HepG2 (cell line): ENCODE data around the gene DHFR. TPM values are rescaled to one million over a fixed set of nuclear protein-coding genes. Genes with fewer than 3 reads are reported as not detected.

Source experiments
- ATAC-seq: fragments of 200-7000 bp; cut with Tn5 transposase; 3 replicates; pipeline ENCODE4 v1.9.1; 2020; ENCODE audit warnings: mild to moderate bottlenecking, moderate library complexity
- BruUV-seq: library from RNA; stranded (reverse); fragments of 400-500 nt; replicated peaks from 2 replicates; lab custom pipeline; 2021; lab: Mats Ljungman, UMichigan
- CTCF ChIA-PET: fragments of 300-600 bp; formaldehyde crosslinking; extraction: SDS; loops from one replicate; lab custom pipeline; 2021; ENCODE audit warnings: low total read pairs, inconsistent platforms, low intra/inter-chr PET ratio; lab: Yijun Ruan, JAX
- POLR2A ChIA-PET: fragments of 350-600 bp; sonication (Branson Sonifier 250); formaldehyde crosslinking; loops from one replicate; lab custom pipeline; 2020; ENCODE audit warnings: antibody characterized with exemption, inconsistent platforms; lab: Yijun Ruan, JAX
- DNase-seq: peaks from one replicate; pipeline ENCODE4 v3.0.0-alpha.2; 2015; ENCODE audit warnings: low spot score
- FAIRE-seq: peaks from 3 replicates; lab custom pipeline; 2011; peaks lifted over from hg19 to GRCh38; lab: Jason Lieb, UNC
- H2AFZ ChIP-seq: one replicate; pipeline ENCODE4 v1.6.1; 2011; ENCODE audit warnings: low read length, inconsistent platforms
- H3K27ac ChIP-seq: fragments of 300-600 bp; 3 replicates; pipeline ENCODE4 v1.8.0; 2011; ENCODE audit warnings: mixed run types, mild to moderate bottlenecking, mixed read lengths, low read length, inconsistent platforms; ENCODE audit not compliant: insufficient read depth; ENCODE audit errors: extremely low read length
- H3K27me3 ChIP-seq, 2 experiments: fragments of 200-600 bp in 1 of 2; 2 replicates in 1 of 2; 3 replicates in 1 of 2; pipeline versions ENCODE4 v1.6.0 to v1.8.0; 2011; ENCODE audit warnings: low read length in 2 of 2, mild to moderate bottlenecking in 2 of 2, moderate library complexity in 2 of 2, inconsistent platforms in 1 of 2; ENCODE audit not compliant: insufficient read depth in 2 of 2, control insufficient read depth in 1 of 2
- H3K36me3 ChIP-seq, 2 experiments: fragments of 200-600 bp in 1 of 2; replicated peaks in 1 of 2; 2 replicates in 1 of 2; 3 replicates in 1 of 2; pipeline versions ENCODE4 v1.5.1 to v1.8.0; 2011; ENCODE audit warnings: low read length in 2 of 2, inconsistent platforms in 1 of 2; ENCODE audit not compliant: insufficient read depth in 2 of 2, control insufficient read depth in 1 of 2
- H3K4me1 ChIP-seq: 2 replicates; pipeline ENCODE4 v1.5.1; 2012; ENCODE audit warnings: low read length, inconsistent platforms; ENCODE audit not compliant: insufficient read depth
- H3K4me2 ChIP-seq: 2 replicates; pipeline ENCODE4 v1.6.0; 2011; ENCODE audit warnings: low read depth, low read length, inconsistent platforms
- H3K4me3 ChIP-seq, 3 experiments: fragments of 200-600 bp in 1 of 3; sonication (generic), shearing (Covaris generic) in 1 of 3; replicated peaks in 1 of 3; 2 replicates each; pipeline ENCODE4 v1.5.1; 2011 to 2016; ENCODE audit warnings: low read length in 3 of 3, inconsistent platforms in 2 of 3, low read depth in 2 of 3, mild to moderate bottlenecking in 2 of 3, control low read depth in 1 of 3, mixed read lengths in 1 of 3; ENCODE audit not compliant: insufficient read depth in 1 of 3
- H3K79me2 ChIP-seq: one replicate; pipeline ENCODE4 v1.6.1; 2011; ENCODE audit warnings: low read length, inconsistent platforms; ENCODE audit not compliant: insufficient read depth
- H3K9ac ChIP-seq: 2 replicates; pipeline ENCODE4 v1.6.0; 2011; ENCODE audit warnings: mild to moderate bottlenecking, low read depth, low read length, inconsistent platforms; ENCODE audit not compliant: insufficient read depth
- H3K9me3 ChIP-seq: 2 replicates; pipeline ENCODE4 v1.5.1; 2012; ENCODE audit warnings: mild to moderate bottlenecking, low read length
- H4K20me1 ChIP-seq: 2 replicates; pipeline ENCODE4 v1.6.0; 2011; ENCODE audit warnings: inconsistent platforms, mild to moderate bottlenecking, low read length, moderate library complexity; ENCODE audit not compliant: insufficient read depth
- ARHGAP35 ChIP-seq: sonication (generic); formaldehyde crosslinking; IDR thresholded peaks from 2 replicates; pipeline ENCODE4 v1.9.0; 2022; ENCODE audit warnings: mild to moderate bottlenecking, inconsistent platforms, moderate library complexity, missing genetic modification reagents, borderline replicate concordance
- ARID5B ChIP-seq: IDR thresholded peaks from 2 replicates; pipeline ENCODE4 v1.4.0; 2020; ENCODE audit warnings: mild to moderate bottlenecking, missing genetic modification reagents
- BRD4 ChIP-seq: sonication (generic); formaldehyde crosslinking; IDR thresholded peaks from 2 replicates; pipeline ENCODE4 v1.4.0; 2020; ENCODE audit warnings: missing genetic modification reagents
- FOXP4 ChIP-seq: sonication (generic); formaldehyde crosslinking; IDR thresholded peaks from 2 replicates; pipeline ENCODE4 v1.4.0; 2020; ENCODE audit warnings: missing genetic modification reagents
- MEF2D ChIP-seq: sonication (generic); formaldehyde crosslinking; IDR thresholded peaks from 2 replicates; pipeline ENCODE4 v1.5.1; 2020; ENCODE audit warnings: mild to moderate bottlenecking, missing genetic modification reagents
- NFE2L2 ChIP-seq: fragments of 150-350 bp; IDR thresholded peaks from 2 replicates; pipeline ENCODE4 v1.6.1; 2014; ENCODE audit warnings: low read length
- NR1H2 ChIP-seq: sonication (generic); formaldehyde crosslinking; IDR thresholded peaks from 2 replicates; pipeline ENCODE4 v1.8.1; 2022; ENCODE audit warnings: low read depth, missing genetic modification reagents, borderline replicate concordance
- REXO4 ChIP-seq: sonication (generic); formaldehyde crosslinking; IDR thresholded peaks from 2 replicates; pipeline ENCODE4 v1.8.0; 2022; ENCODE audit warnings: missing genetic modification reagents, mild to moderate bottlenecking, borderline replicate concordance
- SP2 ChIP-seq: sonication (generic); formaldehyde crosslinking; IDR thresholded peaks from 2 replicates; pipeline ENCODE4 v1.5.1; 2020; ENCODE audit warnings: mild to moderate bottlenecking, missing genetic modification reagents
- SRF ChIP-seq: IDR thresholded peaks from 2 replicates; pipeline ENCODE4 v1.6.1; 2011; ENCODE audit warnings: mild to moderate bottlenecking, low read depth, low read length, moderate library complexity
- SUZ12 ChIP-seq: fragments of 150-350 bp; IDR thresholded peaks from 2 replicates; pipeline ENCODE4 v1.6.1; 2014; ENCODE audit warnings: low read depth, low read length
- ZNF205 ChIP-seq: IDR thresholded peaks from 2 replicates; pipeline ENCODE4 v1.6.1; 2018; ENCODE audit warnings: missing biosample characterization, missing genetic modification reagents
- ZNF251 ChIP-seq: sonication (generic); formaldehyde crosslinking; IDR thresholded peaks from 2 replicates; pipeline ENCODE4 v1.9.0; 2021; ENCODE audit warnings: mild to moderate bottlenecking, missing genetic modification reagents
- WGBS: methylation state at CpG from one replicate; pipeline ENCODE4 v1.1.6; 2017; ENCODE audit warnings: low lambda C conversion rate; 5-methylcytosine and 5-hydroxymethylcytosine counted together
- in situ Hi-C: cut with HindIII; loops from 2 replicates; pipeline ENCODE4 v1.10.0; 2017; ENCODE audit warnings: low pct_unique_long_range_greater_than_20kb; ENCODE audit not compliant: extremely low pct_ligation_motif_present
- intact Hi-C: fragments of 100-400 bp; cut with micrococcal nuclease; formaldehyde crosslinking; loops from one replicate; pipeline ENCODE4 v1.10.0; 2022; ENCODE audit not compliant: unreplicated experiment
- polyA plus RNA-seq, 8 experiments: library from polyadenylated mRNA; depleted of rRNA in 3 of 8; stranded (reverse) in 7 of 8; unstranded in 1 of 8; fragments of >200 nt; fragmentation: Illumina TruSeq in 4 of 8; extraction: Trizol in 4 of 8; gene quantifications; 2 replicates each; pipeline versions ENCODE4 v1.2.1 to v1.2.3, GENCODE V29; 2011 to 2016; ENCODE audit warnings: low read depth in 4 of 8, missing spikeins in 1 of 8, mixed read lengths in 1 of 8; ENCODE audit not compliant: insufficient read depth in 1 of 8
- total RNA-seq, 5 experiments: library from RNA; depleted of rRNA; stranded (reverse); fragments of >200 nt; fragmentation: Illumina TruSeq; extraction: Trizol; gene quantifications; 2 replicates each; pipeline ENCODE4 v1.2.3, GENCODE V29; 2016; ENCODE audit warnings: low read depth in 1 of 5

DHFR gene
- total and polyA plus RNA-seq, 2 of the 13 experiments (the other 11 are each of a cell fraction or from before 2014, with no cell fraction given), result 22.8 to 59.0 TPM

DNA sequence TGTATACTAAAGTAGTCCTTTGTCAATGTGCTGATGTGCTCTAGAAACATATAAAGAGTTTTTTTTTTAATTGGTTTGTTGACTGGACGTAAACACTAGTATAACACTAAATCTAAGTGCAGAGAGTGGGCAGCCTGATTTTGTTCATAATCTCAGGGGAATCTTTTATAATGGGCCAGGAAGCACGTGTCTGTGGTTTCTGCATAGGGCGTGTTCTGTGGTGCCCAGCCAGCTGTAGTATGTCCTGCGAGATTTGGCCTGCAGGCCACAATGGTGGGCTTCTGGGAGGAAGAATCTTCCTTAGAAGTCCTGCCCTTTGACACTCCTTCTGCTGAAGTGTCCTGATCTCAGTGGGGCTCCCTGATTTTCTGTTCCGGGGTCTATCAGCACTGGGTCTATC is 49.0 kb upstream of the DHFR start:
- in situ Hi-C loops (loop anchor here (25.0 kb wide), 1 partner anchor 484 kb away; no protein-coding TSS in a partner anchor), intact Hi-C loops (no loop called here)
- no peak for ATAC-seq
- no peak overlapping the region for H3K9ac ChIP-seq
- WGBS, result 97% methylated on average over 5 of the region's 5 CpGs
- no peak overlapping the region for H3K4me2 ChIP-seq
- H3K27ac ChIP-seq, result no peak overlapping the region
- no peak for FAIRE-seq
- H3K79me2 ChIP-seq, result no peaks in the 10 kb centered on the region
- ChIA-PET CTCF (no interaction called here), POLR2A (no interaction called here)
- H2AFZ ChIP-seq, result no peak overlapping the region
- H3K4me1 ChIP-seq, result peaks cover 8% of the 10 kb centered on the region; the same call in 1 of the 2 replicates
- no TSS peak for BruUV-seq
- H3K27me3 ChIP-seq, result no peaks in the 10 kb centered on the region
- H3K9me3 ChIP-seq, result no peaks in the 10 kb centered on the region
- peaks cover 2 to 18% of the 10 kb centered on the region in 2 experiments; a peak in 3 of 5 replicates for H3K36me3 ChIP-seq
- no peaks in the 10 kb centered on the region for H4K20me1 ChIP-seq
- TF ChIP-seq SRF, result no peak
- TF ChIP-seq ZNF205 (CRISPR knock-in tag), result no peak
- no peak for TF ChIP-seq ZNF251 (CRISPR knock-in tag)
- TF ChIP-seq, all 625 proteins: peak for 0
- no peak for DNase-seq
- H3K4me3 ChIP-seq, result no peak overlapping the region

- TF ChIP-seq BRD4 (CRISPR knock-in tag), result no peak
- TF ChIP-seq NR1H2 (CRISPR knock-in tag), result no peak
- no peak for TF ChIP-seq REXO4 (CRISPR knock-in tag)
- TF ChIP-seq FOXP4, result no peak
- no peak for TF ChIP-seq ARID5B
- no peak for TF ChIP-seq MEF2D (CRISPR knock-in tag)
- TF ChIP-seq NFE2L2, result no peak
- TF ChIP-seq SP2 (CRISPR knock-in tag), result no peak
- no peak for TF ChIP-seq SUZ12
- TF ChIP-seq ARHGAP35 (CRISPR knock-in tag), result no peak
- POLR2A ChIA-PET, result no interaction called here
- no TSS peak for BruUV-seq
These were observed 48.5 kb upstream of the DHFR start for GRCh38 chr5:80703291-80703690.

More at GRCh38 chr5:80703291-80703690, 48.5 kb upstream of the DHFR start:
- no peaks in the 10 kb centered on the region for H4K20me1 ChIP-seq
- no peak overlapping the region for H2AFZ ChIP-seq
- CTCF ChIA-PET, result no interaction called here
- no peaks in the 10 kb centered on the region for H3K79me2 ChIP-seq
- in situ Hi-C loops (loop anchor here (25.0 kb wide), 1 partner anchor 484 kb away; no protein-coding TSS in a partner anchor), intact Hi-C loops (no loop called here)
- no peak for FAIRE-seq
- H3K27ac ChIP-seq, result no peak overlapping the region
- H3K9me3 ChIP-seq, result no peaks in the 10 kb centered on the region
- peaks cover 8% of the 10 kb centered on the region; the same call in 1 of the 2 replicates for H3K4me1 ChIP-seq
- ATAC-seq, result no peak
- DNase-seq, result no peak
- no peak overlapping the region for H3K9ac ChIP-seq
- H3K27me3 ChIP-seq, result no peaks in the 10 kb centered on the region
- H3K36me3 ChIP-seq, result peaks cover 2 to 13% of the 10 kb centered on the region in 2 experiments; a peak in 3 of 5 replicates
- H3K4me3 ChIP-seq, result no peak overlapping the region
- no peak overlapping the region for H3K4me2 ChIP-seq
